HG02973 (cell line): ENCODE measurements around the gene PTPRT.
"Not testable (repeated sequence)": the region's sequence is repeated elsewhere in the genome, so short reads cannot be mapped to it uniquely, and the experiment has no call there.

Experiments
- ATAC-seq: cut with Tn5 transposase; IDR thresholded peaks from one replicate; pipeline ENCODE4 v1.9.1; 2021; ENCODE audit warnings: moderate library complexity; ENCODE audit not compliant: unreplicated experiment

PTPRT gene

DNA sequence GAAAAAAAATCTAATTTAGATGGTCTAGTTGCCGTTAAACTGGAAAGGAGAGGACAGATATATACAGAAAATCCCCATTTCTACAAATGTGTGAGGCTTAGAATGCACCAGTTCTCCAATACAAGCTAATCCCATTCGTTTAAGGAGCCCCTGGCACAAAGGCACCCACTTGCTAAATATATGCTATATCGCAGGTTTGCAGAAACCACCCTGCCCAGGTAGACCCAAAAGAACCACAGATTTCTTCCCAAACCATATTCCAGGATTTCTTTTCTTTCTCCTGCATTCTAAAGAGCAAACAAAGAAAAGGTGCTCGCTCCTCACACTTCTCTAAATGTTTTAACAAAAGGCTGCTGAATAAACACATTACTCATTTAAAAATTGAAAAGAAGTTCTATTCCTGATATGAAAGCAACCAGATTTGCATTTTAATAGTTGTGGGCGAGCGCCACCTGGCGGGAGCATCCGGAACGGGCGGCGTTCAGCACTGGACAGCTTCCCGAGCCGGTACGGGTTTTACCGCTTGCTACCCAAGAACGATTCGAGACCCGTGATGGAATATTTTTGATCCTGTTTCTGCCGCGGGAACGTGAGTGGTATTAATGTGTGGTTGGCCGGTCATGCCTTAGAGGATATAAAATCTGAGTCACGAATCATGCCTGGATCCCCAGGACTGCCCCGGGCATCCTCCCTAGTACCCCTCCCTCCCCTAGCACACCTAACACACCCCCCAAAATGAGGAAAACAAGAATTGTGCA is 2.1 kb downstream of the PTPRT start:
- ATAC-seq: no peak

DNA sequence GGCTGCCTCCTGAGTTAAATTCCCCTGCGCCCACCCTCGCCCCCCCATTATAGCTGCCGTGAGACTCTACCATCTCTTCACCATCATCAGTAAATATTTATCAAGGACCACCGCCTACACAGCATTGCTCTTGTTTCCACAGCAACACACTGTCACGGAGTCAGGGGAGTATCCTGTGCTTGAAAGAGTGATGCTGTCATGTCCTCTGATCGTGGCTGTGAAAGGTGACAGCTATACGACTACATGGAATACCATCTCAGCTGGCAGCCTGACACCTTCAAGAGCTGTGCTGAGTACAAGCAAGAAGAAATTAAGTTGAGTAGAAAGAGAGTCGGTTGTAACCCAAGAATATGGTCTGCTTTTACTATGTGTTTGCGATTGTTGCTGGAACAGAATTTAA is 3.4 kb downstream of the PTPRT start:
- ATAC-seq: no peak

DNA sequence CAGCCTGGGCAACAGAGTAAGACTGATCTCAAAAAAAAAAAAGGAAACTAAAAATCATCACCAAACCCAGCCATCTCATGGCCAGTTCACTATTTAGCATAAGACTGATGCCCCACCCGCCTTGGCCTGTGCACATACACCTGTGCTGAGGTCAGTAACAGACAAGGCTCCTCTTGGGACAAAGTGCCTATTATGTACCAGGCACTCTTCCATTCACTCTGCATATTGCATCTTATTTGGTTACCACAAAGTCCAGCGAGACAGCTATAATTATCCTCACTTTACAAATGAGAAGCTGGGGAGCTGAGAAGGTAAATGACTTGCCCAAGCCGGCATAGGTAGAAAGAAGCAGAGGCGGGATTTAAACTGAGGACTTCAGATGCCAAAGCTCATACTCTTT is 3.8 kb downstream of the PTPRT start:
- no peak for ATAC-seq

DNA sequence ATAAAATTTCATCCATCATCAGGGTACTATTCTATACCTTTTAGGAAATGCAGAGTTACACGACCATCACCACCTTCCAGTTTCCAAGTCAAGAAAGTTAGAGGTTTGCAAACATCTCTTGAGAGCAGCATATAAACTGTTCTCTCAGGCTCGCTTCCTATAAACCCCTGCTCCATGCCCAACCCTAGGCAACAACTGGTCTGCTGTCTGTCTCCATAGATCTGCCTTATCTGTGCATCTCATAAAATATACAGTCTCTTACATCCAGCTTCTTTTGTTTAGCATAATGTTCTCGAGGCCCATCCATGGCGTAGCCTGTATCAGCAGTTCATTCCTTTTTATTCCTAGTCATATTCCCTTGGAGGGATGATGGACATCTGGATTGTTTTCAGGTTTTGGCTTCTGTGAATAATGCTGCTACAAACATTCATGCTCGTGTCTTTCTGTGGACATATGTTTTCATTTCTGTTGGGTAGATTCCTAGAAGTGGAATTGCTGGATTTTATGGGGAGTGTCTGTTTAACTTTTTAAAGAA is 6.1 kb downstream of the PTPRT start:
- no peak for ATAC-seq

DNA sequence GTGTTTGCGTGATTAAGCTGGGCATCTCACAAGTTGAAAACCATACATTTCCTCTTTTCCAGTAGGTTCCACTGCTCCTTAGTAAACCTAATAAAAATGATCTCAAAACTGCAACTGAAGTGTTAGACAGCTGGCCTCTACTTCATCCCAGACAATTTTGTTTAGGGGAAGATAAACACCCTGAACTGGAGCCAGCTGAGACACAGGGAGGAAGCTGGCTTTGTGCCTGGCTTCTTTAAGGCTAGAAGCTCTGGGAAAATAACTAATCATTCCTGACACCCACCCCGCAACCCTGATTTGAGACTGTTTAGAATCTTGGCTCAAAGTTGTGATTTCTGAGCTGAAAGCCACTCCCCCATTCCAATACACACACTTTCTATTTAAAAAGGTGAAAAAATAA is 11.6 kb downstream of the PTPRT start:
- ATAC-seq: no peak

DNA sequence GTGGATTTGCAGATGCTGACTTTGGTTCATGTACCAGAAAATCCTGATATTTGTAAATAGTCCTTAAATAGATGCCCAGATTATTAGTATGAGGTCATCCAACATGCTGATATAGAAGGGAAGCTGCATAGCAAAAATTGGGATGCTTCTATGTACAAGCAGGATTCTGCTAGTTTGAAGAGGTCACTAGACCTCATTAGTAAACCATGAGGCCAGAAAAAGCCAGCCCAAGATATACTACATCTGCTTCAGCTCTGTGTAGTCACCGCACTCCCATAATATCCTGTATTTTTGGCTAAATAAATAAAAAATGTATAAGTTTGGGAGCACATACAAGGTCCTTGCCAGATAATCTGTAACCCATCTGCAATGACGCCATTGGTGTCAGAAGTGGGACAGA is 13.0 kb downstream of the PTPRT start:
- no peak for ATAC-seq

DNA sequence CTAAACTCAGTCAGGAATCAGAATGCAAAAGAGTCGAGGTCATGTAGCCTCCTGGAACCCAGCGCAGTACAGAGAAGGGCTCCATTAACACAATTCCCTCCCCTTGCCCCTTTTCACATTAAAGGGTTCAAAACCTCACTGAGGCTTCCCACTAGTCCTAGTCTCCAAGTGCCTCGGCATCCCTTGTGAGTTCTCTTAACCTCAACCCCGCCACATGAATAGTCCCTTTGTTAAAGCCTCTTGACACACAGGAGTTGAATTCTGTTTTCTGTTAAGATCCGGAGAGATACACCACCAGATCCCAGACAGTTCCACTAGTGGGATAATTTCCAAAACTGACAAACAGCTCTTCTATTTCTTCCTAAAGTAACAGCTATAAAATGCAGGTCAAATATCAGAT is 17.8 kb downstream of the PTPRT start:
- ATAC-seq: no peak

DNA sequence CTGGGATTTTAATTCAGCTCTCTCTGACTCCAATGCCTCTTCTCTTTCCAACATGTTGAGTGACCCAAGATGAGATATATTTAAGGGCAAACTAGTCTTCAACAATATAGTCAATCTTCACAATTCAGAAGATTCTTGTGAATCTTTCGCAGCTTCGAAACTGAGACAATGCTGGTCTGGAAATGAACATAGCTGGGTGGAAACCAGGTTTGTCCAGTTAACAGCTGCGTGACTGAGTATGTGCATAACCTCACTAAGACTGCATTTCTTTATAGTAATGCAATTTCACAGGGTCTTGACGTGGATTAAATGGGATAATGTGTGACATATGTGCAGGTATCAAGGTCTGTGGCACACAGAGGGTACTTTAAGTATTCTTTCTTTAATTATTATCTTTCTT is 18.9 kb downstream of the PTPRT start:
- ATAC-seq: no peak

DNA sequence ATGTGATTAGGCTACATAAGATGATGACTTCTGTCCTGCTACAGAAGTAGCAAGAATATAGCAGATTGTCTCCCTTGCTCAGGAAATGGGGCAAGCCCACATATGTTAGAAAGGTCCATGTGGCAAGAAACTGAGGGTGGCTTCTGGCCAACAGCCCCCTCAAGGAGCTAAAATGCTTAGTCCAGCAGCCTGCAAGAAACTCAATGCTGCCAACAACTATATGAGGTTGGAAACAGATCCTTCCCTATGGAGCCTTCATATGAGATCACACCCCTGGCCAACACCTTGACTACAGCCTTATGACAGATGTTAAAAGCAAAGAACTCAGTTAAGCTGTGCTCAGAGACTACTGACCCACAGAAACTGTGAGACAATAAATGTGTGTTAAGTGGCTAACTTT is 22.1 kb downstream of the PTPRT start:
- ATAC-seq: no peak

DNA sequence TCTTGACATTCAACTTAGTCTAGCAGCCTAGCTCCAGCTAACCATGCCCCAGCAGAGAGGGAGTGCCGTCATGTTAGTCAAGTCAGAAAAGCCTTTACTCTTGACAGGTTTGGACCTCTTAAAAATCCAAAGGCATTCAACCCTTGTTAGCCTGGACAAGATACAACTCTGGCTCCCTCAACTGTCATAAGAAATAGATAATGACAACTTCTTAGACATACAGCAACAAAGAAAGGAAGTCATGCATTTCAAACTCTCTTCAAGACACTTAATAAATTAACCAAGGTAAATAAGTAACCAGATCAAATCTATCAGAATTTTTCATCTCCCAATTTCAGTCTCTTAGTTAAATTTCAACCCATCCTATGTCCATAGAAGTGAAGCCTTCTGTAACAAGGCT is 22.7 kb downstream of the PTPRT start:
- no peak for ATAC-seq

DNA sequence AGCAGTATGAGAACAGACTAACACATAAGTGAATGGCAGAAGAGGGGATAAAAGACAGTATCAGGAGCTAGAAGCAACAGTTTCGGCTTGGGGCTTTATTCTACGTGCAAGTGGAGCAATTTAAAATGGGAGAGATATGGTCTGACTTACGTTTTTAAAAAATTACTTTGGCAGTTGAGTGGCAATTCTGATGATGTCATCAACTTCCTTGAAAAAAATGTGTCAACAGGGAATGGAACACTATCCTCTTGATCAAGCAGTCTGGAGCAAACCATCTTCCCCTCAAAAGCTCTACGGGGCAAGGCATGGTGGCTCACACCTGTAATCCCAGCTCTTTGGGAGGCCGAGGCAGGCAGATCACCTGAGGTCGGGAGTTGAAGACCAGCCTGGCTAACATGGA is 24.1 kb downstream of the PTPRT start:
- no peak for ATAC-seq

DNA sequence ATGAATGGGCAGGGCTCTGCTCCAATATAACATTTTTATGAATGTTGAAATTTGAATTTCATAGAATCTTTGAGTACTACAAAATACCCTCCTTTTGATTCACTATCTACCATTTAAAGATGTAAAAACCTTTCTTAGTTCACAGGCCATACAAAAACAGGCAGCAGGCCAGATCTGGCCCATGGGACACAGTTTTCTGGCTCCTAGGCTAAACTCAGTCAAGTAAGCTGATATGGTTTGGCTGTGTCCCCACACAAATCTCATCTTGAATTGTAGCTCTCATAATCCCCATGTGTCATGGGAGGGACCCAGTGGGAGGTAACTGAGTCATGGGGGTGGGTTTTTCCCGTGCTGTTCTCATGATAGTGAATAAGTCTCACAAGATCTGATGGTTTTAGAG is 25.0 kb downstream of the PTPRT start:
- ATAC-seq: not testable (repeated sequence)

DNA sequence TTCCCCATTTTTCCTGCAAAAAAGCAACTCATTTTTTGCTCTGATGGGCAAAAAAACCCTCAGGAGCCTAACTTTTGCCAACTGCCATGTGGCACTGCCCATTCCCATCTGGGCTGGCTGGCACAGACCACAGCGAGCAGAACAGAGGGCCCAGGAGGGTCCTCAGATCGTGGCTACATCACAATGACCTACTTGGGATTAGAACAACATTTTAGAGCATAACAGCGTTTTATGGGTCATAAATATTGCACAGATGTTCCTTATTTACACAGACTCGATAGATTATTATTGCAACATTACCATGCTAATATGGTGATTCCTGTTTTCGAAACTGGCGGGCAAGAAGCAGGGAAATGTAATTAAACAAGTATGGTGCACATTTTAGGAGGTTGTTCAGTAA is 28.0 kb downstream of the PTPRT start:
- no peak for ATAC-seq

DNA sequence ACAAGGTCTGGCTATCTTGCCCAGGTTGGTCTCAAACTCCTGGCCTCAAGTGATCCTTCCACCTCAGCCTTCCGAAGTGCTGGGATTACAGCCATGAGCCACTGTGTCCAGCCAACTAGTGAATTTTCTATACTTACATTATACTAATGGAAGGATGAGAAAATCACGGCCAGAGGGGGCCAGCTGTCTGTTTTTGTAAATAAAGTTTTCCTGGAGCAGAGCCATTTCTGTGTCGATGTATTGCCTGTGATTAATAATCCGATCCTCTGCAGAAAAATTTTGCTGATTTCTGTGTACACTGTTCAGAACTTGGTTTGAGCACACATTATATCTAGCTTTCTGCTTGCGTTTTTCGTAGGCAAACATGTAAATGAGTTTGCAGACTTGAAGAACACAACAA is 28.8 kb downstream of the PTPRT start:
- ATAC-seq: no peak

DNA sequence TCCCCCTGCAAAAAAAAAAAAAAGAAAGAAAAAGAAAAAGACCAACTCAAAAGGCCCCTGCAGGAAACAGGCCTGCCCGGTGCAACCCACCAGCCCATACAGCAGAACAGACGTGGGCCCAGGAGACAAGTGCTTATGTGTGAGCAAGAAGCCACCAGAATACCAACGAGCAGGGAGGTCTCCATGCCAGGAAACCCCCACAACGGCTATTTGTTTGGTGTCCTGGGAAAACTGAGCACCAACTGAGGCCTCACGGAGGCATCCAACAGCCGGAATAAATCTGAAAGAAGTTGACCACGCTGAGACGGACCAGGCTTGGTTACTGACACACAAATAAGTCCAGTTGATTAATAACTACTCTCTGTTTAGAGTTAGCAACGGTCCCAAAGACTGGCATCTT is 29.7 kb downstream of the PTPRT start:
- ATAC-seq: no peak

DNA sequence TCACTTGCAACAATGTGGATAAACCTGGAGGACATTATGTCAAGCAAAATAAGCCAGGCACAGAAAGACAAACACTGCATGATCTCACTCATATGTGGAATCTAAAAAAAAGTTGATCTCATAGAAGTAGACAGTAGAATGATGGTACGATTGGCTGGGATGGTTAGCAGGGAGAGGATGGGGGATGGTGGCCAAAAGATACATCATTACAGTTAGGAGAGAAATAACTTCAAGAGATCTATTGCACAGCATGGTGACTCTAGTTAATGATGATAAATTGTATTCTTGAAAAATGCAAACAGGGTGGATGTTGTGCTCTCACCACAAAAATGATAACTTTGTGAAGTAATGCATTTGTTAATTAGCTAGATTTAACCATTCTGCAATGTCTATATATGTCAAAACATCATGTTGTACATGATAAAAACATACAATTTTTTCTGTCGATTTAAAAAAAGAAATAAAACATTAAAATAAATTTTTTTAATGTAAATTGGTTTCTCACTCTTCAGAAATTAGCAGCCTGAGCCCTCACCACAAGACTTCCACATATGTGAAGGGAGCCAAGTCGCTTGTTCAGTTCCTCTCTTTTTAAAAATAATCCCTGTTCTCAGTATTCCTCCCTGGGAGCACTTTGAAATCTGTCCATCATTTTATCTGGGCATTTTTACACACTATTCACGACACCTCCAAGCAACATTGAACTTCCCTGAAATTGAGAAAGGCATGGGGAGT is 34.2 kb downstream of the PTPRT start:
- ATAC-seq: no peak

DNA sequence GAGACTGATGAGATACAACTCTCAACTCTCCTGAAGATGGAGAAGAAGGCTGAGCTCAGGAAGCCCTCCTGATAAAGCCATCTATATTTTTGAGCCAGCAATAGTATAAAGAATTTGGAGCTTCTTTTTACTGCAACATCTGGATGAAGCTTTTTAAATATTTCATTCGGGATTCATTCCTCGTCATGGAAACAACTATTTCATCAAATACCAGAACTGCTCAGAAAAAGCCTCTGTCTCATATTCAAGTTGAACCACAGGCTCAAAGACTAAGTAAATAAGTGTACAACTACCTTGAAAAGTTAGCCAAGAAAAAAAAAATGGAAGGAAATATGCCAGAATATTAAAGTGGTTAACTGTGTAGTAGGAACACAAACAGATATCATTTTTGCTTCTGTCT is 37.8 kb downstream of the PTPRT start:
- no peak for ATAC-seq

DNA sequence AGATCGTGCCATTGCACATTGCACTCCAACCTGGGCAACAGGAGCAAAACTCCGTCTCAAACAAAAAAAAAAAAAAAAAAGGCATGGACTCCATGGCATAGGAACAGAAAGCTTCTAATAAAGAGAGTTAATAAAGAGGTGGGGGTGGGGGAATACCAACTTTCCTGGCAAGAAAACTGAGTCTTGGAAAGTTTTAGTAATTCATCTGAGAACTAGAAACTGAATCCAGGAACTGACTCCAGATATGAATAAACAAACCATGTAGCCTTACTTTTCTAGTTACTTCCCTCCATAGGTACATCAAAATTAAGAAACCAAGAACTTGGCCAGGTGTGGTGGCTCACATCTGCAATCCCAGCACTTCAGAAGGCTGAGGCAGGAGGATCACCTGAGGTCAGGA is 38.5 kb downstream of the PTPRT start:
- ATAC-seq: no peak

DNA sequence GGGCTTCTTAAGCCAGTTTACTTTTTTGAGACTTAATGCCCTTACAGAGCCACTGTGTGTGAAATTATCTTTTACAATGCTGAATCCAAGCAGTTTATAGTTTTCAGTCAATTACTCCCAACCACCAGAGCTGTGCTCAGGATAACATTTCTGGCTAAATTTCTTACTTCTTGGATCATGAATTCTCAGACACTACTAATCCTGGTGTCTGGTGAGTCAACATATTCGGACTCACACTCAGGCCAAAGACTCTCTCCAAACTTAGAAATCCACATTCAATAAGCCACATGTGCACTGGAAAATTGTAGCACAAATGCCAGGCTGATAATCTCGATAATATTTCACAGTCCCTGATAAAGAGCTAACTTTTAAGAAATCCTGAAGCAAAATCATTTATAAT is 49.0 kb downstream of the PTPRT start:
- ATAC-seq: no peak

DNA sequence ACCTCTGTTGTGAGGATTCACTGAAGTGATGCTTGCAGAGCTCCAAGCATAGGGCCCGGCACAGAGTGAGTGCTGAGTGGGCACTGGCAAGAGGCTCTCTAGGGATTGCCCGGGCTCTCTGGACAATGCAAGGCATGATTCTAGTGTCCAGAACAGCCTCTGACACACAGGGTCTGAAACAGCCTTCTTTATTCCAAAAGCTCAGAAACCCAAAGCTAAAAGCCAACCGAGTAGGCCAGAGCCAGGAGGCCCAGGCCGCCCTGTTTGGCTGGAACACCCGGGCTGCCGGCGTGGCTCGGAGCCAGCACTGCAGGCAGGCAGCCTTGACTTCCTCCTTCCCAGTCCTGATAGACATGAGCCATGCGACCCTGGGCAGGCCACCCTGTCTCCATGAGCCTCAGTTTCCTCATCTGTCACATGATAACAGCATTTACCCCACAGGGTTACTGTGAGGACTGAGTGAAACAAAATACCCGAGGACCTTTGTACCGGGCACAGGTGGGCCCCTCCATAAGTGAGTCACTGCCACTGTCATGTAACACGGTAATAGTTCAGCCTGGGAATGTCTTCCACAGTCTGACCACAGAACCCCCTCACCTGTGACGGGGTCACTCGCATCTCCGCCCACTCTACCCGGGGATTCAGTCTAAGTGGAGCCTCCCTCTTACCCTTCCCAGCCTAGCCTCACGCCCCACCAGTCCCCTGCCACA is 51.5 kb downstream of the PTPRT start:
- ATAC-seq: no peak

DNA sequence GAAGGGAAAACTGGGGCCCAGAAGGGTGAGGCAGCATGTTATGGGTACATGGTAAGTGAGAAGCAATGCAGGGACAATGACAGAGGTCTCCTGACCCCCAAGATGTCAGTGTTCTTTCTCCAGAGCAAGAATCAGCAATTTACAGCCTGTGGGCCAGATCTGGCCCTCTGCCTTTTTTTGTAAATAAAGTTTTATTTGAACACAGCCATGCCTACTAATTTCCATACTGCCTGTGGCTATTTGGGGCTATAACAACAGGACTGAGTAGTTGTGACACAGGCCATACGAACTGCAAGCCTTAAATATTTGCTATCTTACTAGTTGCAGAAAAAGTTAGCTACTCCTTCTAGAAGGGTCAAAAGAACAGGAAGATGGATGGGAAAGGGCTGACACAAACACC is 52.5 kb downstream of the PTPRT start:
- ATAC-seq: no peak

DNA sequence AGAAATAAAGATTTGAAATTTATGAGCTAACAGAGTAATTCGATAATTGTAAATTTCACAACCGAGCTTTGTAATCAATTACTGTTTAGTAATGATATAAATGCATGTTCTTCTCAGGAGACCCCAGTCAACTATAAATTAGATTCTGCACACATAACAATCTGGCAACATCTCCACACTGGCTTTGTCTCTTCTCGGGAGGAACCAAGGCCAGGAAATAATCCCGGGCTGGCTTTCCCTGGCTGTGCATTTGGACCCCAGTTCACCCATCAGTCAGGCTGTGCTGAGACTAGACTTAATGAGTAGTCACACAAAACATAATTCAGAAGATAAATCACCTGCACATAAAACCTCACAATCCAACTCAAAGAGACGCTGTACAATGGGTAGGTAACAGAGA is 65.5 kb downstream of the PTPRT start:
- ATAC-seq: no peak
